AG08396 (cell line): ENCODE data around the gene TEX38.
A peak's percentile ranks its signal among the peaks of the same experiment; 100 is the strongest.
"Not testable (repeated sequence)": the region's sequence is repeated elsewhere in the genome, so short reads cannot be mapped to it uniquely, and the experiment has no call there.

Experiments used
- DNase-seq: peaks from one replicate; pipeline ENCODE4 v3.0.0; 2012; ENCODE audit warnings: low spot score, mixed read lengths

The TEX38 gene

DNA sequence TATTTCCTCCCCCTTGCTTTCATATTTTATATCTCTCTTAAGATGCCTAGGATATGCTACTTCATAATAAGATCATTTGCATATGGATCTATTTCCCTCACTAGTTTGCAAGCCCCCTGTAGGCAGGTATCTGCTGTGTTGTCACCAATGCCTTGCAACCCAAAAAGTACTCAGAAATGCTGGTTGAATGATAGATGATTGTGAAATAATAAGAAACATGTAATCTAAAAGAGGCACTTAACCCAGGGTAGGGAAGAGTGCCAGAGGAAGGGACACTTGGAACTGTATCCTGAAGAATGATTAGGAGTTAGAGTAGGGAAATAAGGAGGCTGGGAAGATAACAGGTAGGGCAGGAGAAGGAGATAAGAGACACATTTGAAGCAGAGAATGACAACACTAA lies 15.8 kb upstream of the TEX38 start:
- DNase-seq: no peak

DNA sequence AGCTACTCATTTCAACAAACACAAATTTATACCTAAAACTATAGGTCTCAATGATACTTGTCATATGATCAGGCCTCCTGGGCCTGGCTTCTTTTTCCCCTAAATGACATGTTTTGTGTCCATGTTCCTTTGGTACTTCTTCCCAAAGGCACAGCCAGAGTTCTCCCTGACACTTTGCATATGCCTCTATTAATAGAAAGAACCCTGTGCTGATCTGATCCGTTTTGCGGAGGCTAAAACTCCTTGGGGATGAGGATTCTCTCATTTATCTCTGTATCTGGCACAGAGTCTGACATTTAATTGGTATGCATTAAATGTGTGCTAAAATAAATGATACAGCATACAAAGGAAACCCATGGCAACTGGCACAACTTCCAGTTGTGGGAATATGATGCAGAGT lies 15.0 kb upstream of the TEX38 start:
- no peak for DNase-seq

DNA sequence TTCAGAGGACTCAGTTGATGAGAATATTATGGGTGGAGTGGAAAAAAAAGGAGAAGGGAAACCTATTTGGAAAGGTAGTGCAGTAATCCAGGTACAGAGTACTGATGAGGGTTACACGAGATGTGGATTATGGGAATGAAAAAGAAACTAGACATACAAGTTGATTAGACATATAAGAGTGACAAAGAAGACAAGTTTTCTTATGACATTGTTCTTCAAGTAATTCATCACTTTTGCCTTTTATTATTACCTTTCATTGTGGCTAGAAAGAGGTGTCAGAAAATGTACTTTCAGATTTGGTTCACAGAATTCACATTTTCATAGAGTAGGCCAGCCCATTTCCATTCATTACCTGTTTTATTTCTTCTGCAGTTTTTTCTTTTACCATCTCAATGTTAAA lies 13.9 kb upstream of the TEX38 start:
- DNase-seq: no peak

DNA sequence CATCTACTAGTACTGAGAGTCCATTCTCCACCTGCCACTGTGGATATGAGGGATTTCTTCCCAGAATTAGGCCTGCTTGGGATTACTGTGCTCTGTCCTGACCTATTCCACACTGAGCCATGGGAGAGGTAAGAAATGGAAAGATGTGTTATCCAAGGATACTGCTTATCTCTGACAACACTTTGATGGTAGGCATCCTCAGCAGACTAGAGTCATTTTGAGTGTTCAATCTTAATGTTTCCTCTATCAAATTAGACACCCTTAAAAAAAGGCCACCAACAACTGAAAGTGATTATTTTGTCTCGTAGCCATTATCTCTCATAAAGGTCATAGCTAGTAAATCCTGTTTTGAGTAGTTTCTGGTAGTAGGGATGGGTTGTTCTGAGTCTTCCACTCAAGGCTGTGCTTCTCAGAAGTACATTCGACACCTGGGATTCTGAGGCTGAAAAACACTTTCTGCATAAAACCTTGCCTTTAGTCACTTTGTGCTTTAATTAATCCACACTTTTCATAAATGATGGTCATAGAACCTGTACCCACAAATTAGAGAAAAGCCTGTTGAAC lies 12.3 kb upstream of the TEX38 start:
- no peak for DNase-seq

DNA sequence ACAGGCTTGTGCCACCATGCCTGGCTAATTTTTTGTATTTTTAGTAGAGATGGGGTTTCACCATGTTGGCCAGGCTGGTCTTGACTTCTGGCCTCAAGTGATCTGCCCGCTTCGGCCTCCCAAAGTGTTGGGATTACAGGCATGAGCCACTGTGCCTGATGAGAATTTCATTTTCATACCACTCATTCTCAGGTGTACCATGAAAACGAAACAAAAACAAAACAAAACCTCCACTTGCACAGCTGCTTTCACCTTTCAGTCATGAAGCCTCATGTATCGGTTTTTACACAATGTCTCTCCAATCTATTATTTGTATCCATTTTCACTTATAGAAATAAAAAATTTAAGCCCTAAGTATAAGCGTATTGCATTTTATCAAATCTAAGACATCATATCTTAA lies 11.5 kb upstream of the TEX38 start:
- not testable (repeated sequence) for DNase-seq

DNA sequence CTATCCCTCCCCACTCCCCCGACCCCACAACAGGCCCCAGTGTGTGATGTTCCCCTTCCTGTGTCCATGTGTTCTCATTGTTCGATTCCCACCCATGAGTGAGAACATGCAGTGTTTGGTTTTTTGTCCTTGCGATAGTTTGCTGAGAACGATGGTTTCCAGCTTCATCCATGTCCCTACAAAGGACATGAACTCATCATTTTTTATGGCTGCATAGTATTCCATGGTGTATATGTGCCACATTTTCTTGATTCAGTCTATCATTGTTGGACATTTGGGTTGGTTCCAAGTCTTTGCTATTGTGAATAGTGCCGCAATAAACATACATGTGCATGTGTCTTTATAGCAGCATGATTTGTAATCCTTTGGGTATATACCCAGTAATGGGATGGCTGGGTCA lies 8.7 kb upstream of the TEX38 start:
- not testable (repeated sequence) for DNase-seq

DNA sequence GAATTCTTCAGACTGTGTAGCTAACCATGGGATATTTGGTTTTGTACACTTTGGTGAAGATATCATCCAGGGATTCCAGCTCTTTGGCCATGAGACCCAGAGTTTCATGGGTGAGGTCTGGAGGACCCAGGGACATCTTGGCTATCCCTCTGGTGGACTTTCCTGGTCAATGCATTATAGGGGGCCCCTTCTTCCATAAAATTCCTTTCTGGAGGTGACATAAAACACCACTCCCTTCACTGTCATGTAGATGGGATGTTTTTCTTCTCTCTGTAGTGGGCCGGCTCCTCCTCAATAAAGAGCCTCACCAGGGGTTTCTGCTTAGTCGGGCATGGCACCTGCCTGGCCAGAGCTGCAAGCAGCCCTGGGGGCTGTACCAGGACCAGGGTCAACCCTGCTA lies 5.7 kb upstream of the TEX38 start:
- no peak for DNase-seq

DNA sequence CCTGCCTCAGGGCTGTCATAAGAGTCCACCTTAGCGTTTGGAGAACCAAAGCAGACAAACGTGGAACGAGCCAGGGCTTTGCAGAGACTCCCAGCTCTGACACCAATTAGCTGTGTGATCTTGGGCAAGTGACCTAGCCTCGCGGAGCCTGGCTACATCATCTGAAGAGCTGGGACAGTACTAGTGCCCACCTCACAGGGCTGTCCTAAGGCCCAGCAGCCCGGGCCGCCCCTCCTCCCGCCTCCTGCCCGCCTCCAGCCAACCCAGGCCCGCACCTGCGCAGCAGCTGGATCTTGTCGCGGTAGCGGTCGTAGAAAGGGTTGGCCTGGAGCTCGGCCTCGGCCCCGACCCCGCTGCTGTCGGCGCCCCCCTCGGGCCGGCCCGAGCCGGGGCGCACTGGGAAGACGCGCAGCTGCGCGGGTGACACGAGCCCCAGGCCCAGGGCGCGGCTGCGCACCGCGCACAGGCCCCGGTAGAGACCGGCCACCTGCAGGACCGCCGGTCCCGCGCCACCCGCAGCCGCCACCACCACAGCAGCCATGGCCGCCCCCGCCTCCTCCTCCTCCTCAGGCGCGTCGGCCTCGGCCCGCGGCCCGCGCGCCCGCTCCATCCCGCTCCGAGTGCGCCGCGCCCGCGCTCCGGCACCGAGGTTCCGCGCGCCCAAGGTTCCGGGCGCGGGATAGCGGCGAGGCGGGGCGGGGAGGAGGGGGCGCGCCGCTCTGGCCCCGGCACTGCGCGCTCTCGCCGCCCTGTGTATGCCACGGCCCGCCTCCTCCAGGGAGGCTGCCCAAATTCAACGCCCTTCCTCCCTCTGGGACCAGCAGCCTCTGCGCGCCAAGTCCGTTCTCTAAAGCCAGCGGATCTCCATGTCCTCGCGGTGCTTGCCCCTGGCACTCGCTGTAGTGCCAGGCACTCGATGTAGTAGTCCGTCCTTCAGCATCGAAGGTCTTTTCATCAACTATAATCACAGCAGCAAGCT lies 3.6 kb upstream of the TEX38 start, which contains the start of gene ATPAF1:
ATPAF1 (minus strand) TSS at position 583 of the 979 bp plus-strand sequence; CDS start at position 541, 42 bp downstream.
- peak; percentile 92 for DNase-seq

DNA sequence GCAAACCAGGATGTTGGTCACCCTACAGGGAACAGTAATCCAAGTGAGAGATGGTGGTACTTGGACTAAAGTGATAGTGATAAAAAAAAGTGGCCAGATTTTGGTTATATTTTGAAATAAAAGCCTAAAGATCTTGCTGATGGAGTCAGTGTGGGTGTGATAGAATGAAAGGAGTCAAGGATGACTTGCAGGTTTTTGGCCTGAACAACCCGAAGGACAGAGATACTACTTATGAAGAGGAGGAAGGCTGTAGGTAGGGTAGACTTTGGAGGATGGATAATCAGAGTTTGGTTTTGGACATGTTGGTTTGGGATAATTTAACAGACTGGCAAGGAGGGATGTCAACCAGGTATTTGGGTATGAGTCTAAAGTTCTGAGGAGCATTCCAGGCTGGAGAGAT lies 1.5 kb upstream of the TEX38 start:
- no peak for DNase-seq

DNA sequence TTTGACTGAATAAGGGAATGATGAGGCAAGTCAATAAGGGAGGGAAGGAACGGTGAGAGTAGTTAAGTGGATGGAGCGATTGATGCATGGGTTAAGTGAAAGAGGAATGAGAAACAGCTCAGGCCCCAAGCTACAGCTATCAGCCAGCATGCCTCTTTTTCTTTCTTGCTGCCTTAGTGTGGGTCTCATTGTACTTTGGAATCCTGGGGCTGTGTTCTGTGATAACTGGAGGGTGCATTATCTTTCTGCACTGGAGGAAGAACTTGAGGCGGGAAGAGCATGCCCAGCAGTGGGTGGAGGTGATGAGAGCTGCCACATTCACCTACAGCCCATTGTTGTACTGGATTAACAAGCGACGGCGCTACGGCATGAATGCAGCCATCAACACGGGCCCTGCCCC lies 1.0 kb downstream of the TEX38 start:
- no peak for DNase-seq

DNA sequence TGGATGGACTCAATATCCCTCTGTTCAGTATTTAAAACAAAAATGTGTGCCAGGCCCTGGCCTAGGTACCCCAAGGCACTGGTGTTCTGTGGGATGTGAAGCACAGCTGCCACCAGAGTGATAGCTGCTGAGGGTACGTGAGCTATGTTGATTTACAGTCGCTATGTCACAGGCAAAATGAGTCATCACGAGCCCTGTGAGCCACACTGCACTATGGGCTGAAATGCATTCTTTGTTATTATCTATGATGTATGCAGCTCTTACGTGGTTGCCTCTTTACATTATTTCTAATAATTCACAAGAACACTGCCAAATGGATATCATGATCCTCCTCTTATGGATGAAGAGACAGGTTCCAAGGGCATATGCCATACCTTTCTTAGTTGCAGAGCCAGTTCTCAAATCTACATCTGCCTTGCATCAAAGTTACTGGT lies 2.1 kb downstream of the TEX38 start:
- DNase-seq: no peak

DNA sequence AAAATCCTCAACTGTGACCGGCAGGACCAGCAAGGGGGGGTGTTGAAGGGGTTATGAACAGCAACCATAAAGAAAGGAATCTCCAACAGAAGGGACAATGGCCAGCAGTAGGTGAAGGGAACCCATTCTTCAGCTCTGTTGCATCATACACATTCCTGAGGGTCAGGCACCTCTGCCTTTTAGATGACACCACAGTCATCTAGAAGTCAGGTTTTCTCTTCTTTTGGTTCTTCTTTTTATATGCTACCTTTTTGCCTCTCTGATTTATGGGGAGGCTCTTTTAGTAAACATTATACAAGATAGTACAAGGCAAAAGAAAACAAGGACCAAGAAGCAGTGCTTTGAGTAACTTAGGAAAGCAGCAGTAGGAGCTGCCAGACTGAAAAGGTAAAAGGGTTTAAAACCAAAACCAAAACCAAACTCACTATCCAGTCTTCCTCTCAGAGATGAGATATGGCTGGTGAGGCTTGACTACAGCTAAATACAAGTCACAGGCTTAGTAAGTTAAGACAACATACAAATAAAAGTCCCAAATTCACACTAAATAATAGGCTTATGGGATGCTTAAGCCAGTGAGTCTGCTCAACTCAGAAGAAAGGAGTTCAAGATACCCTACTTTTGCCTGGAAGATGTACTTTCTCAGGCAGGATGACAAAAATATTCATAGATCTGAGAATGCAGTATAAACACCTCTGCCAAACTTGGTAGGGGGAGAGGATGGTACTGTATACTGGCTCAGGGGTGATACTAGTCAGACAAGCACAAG lies 4.1 kb downstream of the TEX38 start:
- DNase-seq: no peak

DNA sequence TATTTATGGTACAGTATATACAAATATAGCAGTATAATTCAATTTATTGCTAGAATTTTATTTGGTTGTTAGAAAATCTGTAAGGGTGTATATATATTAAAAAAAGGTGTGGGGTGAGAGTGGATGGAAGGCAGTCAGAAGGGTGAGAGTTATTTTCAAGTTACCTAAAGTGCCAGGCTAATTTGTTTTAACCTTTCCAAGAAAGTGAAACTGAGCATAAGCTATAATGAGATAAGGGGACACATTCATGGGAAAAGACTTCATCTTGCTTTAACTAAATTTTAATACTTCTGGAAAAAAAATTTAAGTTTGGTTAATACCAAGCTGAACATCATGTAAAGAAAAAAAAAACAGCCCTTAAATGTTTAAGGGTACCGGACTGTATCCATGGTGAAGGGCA lies 4.9 kb downstream of the TEX38 start:
- no peak for DNase-seq

DNA sequence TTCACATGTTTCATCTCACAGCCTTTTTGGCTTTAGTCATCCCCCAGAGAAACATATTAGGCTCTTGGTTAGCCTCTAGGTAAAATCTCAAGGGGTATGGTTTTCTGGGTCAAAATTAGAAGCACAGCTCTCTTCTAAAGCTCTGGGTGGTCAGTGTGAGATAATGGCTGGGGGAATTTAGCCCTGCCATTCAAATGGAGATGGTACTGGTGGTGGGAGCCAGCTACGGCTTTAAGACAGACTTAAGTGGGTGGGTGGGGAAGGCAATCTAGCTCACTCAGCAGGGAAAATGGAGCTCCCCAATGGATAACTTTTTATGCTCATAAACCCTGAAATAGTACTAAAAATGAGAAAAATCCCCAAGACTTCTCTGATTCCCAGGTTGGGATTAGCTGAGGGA lies 5.7 kb downstream of the TEX38 start:
- no peak for DNase-seq

DNA sequence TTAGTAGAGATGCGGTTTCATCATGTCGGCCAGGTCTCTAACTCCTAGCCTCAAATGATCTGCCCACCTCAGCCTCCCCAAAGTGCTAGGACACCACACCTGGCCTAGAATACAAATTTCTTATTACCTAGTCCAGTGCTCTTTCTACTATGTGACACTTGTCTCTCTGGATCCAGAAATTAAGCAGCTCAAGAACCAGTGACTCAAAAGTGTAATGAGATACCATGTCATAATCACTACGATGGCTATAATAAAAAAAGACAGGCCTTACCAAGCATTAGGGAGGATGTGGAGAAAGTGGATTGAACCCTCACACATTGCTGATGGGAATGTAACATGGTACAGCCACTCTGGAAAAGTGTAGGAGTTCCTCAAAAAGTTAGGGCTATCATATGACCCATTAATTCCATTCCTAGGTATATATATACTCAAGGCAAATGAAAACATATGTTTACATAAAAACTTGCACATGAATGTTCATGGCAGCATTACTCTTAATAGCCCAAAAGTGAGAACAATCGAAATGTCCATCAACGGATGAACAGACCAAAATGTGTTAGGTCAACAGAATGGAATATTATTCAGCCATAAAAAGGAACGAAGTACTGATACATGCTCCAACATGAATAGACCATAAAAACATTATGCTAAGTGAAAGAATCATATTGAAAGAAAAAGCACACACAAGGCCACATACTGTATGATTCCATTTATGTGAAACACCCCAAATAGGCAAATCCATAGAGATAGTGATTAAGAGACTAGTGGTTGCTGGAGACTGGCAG lies 8.3 kb downstream of the TEX38 start:
- no peak for DNase-seq

DNA sequence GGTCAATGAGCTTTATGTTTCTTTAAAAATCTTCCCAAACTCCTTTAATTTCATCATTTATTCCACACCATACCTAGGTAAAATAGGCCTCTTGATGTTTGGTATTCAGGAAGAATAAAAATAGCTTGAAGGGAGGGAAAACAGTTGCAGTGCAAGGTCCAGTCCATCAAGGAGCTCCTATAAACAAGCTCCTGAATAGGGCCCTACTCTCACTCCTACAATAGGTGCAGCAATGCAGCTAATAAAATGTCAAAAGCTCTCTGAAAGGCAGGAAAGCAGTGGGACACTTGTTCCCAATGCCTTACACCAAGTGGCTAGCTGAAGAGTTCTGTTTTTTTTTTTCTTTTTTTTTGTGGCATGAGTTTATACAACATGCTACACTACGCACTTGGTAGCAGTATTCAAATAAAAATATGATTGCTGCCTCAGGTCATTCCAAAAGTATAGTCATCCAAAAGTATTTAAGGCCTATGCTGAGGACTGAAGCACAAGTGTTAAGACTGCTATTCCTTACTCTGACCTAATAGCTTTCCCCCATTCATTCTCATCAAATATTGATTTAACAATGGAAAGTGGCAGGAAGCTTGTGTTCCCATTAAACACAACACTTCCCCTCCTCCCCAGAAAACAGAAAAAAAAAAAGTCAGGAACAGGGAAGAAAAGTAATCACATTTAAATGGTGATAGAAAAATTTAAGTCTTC lies 9.8 kb downstream of the TEX38 start:
- no peak for DNase-seq

DNA sequence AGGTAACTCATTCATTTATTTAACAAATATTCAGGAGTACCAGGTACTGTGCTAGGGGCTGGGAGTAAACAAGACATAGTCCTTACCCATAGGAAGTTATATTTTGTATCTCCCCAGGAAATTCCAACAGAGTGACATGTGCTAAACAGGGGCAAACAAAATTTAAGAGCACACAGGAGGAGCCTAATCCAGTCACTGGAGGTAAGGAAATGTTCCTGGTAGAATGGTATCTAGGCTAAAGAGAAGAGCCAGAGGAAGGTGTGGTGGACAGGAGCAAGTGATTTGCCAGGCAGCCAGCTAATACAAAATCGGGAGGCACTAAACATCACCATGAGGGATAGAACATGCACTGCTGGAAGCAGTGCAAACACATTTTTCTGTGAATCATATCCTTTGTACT lies 10.4 kb downstream of the TEX38 start:
- DNase-seq: no peak

DNA sequence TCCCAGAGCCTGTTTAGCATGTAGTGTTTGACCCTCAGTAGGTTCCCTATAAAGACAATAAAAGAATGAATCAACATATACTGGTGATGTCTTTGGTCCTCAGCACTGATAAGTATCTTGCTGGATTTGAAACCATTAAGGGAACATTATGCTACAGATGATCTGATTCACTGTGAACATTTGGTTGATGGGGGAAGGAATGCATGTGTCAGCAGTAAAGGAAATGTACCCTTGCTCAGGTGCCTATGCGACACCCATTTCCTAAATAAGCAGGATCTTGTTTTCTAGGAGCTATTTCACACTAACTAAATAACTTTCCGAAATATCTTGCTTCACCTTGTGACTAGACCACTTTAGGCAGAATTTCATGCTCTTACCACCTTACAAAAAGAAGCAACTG lies 13.0 kb downstream of the TEX38 start:
- no peak for DNase-seq

DNA sequence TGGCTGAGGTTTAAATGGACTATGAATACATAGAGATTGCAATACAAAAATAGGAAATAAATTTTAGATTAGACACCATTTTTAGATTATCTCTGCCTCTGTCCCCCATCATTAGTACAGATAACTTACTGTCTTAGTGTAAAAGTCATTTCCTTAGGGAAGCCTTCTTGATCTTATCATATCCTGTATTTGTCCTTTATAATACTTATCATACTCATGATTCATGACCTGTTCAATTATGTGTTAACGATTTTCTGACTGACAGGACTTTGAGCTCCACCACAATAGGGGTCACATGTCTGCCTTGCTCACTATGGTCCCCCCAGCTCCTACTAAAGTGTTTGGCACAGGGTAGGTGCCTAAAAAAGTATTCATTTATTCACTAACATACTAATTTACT lies 14.6 kb downstream of the TEX38 start:
- DNase-seq: no peak

DNA sequence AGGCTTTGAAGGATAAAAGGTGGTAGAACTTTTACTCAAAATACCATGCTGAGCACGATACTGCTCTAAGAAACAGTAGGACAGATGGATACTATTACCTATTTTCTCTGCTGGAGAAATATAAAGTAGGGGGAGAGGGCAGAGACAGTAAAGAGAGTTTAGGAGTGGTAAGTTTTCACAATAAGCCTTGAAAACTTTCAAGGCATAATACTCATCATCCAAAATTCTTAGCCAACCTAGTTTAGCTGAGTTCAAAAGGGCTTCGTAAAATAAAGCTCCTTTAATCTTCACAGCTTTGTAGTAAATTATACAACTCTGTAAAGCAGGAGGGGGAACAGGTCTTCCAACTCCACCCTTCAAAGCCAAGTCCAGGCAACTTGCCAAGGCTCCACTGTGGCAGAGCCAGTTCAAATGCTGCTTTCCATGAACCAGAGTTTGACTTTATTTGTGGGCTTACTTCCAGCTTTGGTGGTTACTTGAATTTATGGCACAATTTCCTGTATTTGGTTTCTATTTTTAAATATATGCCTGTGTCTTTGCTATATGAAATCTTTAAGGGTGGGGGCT lies 15.5 kb downstream of the TEX38 start:
- DNase-seq: peak; percentile 25

DNA sequence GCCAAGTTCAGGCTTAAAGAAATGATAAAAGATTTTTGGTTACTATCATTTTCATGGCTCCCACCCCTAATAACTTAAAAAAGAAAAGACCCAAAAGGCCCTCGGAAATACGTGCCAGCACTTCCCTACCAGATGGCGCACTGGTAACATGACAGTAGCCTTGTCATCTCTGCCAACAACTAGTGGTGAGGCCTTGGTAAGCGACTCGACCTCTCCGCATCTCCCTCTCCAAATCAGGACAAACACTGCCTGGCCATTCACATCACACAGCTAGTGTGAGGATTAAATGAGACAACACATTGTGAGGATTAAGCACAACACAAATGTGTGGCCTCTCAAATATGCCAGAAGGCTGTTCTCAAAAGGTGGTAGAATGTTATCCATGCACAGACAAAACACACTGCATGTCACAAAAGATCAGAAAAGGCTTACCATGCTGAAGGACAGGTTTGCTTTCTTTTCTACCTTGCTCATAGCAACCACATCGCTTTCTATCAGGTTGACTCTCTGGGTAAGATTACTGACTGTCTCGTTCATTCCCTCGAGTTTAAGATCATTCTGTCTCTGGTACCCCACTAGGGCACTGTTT lies 16.4 kb downstream of the TEX38 start:
- no peak for DNase-seq
